ENCODE results near the gene HBE1. TPM values are rescaled to one million over a fixed set of nuclear protein-coding genes. Genes with fewer than 3 reads are reported as not detected.

HBE1 gene
- total and polyA plus RNA-seq, 2 of the 8 experiments (the other 6 are each of a cell fraction or from before 2014, with no cell fraction given): 0.39 TPM; not detected in 1

GRCh38 chr11:5234381-5234834 is 35.3 kb downstream of the HBE1 start, which contains the start of gene HBD (continued):
- TF ChIP-seq RAD21 (IDR thresholded peaks at IDR 0.05 in 1 of 2, conservative IDR thresholded peaks at IDR 0.05 in 1 of 2; ENCODE audit: low read depth in 2 of 2, low read length in 2 of 2) (no peak), E2F6 (IDR thresholded peaks at IDR 0.05) (no peak), HDAC6 (IDR thresholded peaks at IDR 0.05; ENCODE audit: low read depth, low read length) (no peak), HDAC2 (IDR thresholded peaks at IDR 0.05; ENCODE audit: borderline replicate concordance in 1 of 2, low read depth in 2 of 2, low read length in 2 of 2) (no peak), CHD7 (IDR thresholded peaks at IDR 0.05; ENCODE audit: insufficient replicate concordance, low read length) (no peak), BACH1 (IDR thresholded peaks at IDR 0.05; ENCODE audit: low read length) (no peak)

Measured in H1 (cell line).